Small intestine (tissue), 7 donors: ENCODE results near the gene KANK4. TPM values are rescaled to one million over a fixed set of nuclear protein-coding genes. Genes with fewer than 3 reads are reported as not detected.

Experiments used
- DNase-seq, 2 donors: peaks; one replicate each; pipeline versions ENCODE4 v3.0.0 to v3.0.0-alpha.2; 2013
- FAIRE-seq: peaks from 2 replicates; lab custom pipeline; 2012; peaks lifted over from hg19 to GRCh38; lab: Jason Lieb, UNC
- H3K27ac ChIP-seq, 3 donors: one replicate each; pipeline ENCODE4 v1.5.1; 2013; ENCODE audit warnings: low read length in 2 of 3, mild to moderate bottlenecking in 2 of 3, control low read depth in 1 of 3, inconsistent platforms in 1 of 3, low read depth in 1 of 3, moderate library complexity in 1 of 3
- H3K27me3 ChIP-seq, 3 donors: one replicate each; pipeline ENCODE4 v1.6.1; 2013; ENCODE audit warnings: low read length in 3 of 3, inconsistent platforms in 1 of 3; ENCODE audit not compliant: control insufficient read depth in 3 of 3, insufficient read depth in 3 of 3
- H3K36me3 ChIP-seq, 3 donors: one replicate each; pipeline ENCODE4 v1.6.1; 2013; ENCODE audit warnings: low read length in 3 of 3, inconsistent platforms in 1 of 3, low read depth in 1 of 3, mild to moderate bottlenecking in 1 of 3, moderate library complexity in 1 of 3; ENCODE audit not compliant: control insufficient read depth in 3 of 3, insufficient read depth in 2 of 3
- H3K4me1 ChIP-seq, 3 donors: one replicate each; pipeline ENCODE4 v1.6.1; 2013; ENCODE audit warnings: low read length in 2 of 3, inconsistent platforms in 1 of 3, low read depth in 1 of 3, mild to moderate bottlenecking in 1 of 3, moderate library complexity in 1 of 3; ENCODE audit not compliant: control insufficient read depth in 3 of 3, insufficient read depth in 2 of 3
- H3K4me3 ChIP-seq, 3 donors: one replicate each; pipeline ENCODE4 v1.5.1; 2013; ENCODE audit warnings: low read length in 3 of 3, control low read depth in 1 of 3, inconsistent platforms in 1 of 3, low read depth in 1 of 3, mild to moderate bottlenecking in 1 of 3, moderate library complexity in 1 of 3
- H3K9me3 ChIP-seq, 2 donors: one replicate each; pipeline ENCODE4 v1.6.1; 2013; ENCODE audit warnings: low read depth in 1 of 2, low read length in 1 of 2; ENCODE audit not compliant: control insufficient read depth in 2 of 2, insufficient read depth in 1 of 2
- WGBS, 3 donors: extraction: QIAGEN DNeasy Blood & Tissue Kit; methylation state at CpG; one replicate each; pipeline ENCODE4 v1.1.7; 2013; 5-methylcytosine and 5-hydroxymethylcytosine counted together
- polyA plus RNA-seq, 4 donors: library from polyadenylated mRNA; stranded (reverse) in 3 of 4; unstranded in 1 of 4; fragments of 200-250 nt in 3 of 4; fragments of 120-200 nt in 1 of 4; gene quantifications; one replicate each; pipeline versions ENCODE4 v1.2.1 to v1.2.3, GENCODE V29; 2013
- donor health status: healthy with polysubstance abuse.
- donor health status: control.
- donor health status: control.
- donor health status: Bipolar disorder and iron deficiency.
- donor health status: healthy.

KANK4 gene
- polyA plus RNA-seq, 4 donors: 0.43 to 1.4 TPM; not detected in 2

- H3K27me3 ChIP-seq: no peaks in the 10 kb centered on the region
- no peak overlapping the region for H3K4me3 ChIP-seq
- no peaks in the 10 kb centered on the region for H3K4me1 ChIP-seq
- FAIRE-seq (no peak), DNase-seq (no peak)
- WGBS, 3 donors: 86 to 94% (median 87%) methylated on average over 5 of the region's 5 CpGs
- no peaks in the 10 kb centered on the region for H3K9me3 ChIP-seq
- H3K36me3 ChIP-seq: no peaks in the 10 kb centered on the region
- no peak overlapping the region for H3K27ac ChIP-seq
These were observed 24.7 kb upstream of the KANK4 start for GRCh38 chr1:62343911-62344310.

- H3K27ac ChIP-seq: no peak overlapping the region
- no peaks in the 10 kb centered on the region for H3K27me3 ChIP-seq
- no peaks in the 10 kb centered on the region for H3K9me3 ChIP-seq
- FAIRE-seq (no peak), DNase-seq (no peak)
- no peaks in the 10 kb centered on the region for H3K4me1 ChIP-seq
- H3K36me3 ChIP-seq: no peaks in the 10 kb centered on the region
- no peak overlapping the region for H3K4me3 ChIP-seq
- WGBS, 3 donors: 77 to 88% (median 85%) methylated on average over 3 of the region's 3 CpGs
These were observed 23.0 kb upstream of the KANK4 start for GRCh38 chr1:62342270-62342669.

- Histone ChIP-seq H3K27me3 (no peaks in the 10 kb centered on the region), H3K36me3 (no peaks in the 10 kb centered on the region), H3K9me3 (no peaks in the 10 kb centered on the region), H3K4me3 (no peak overlapping the region), H3K4me1 (no peaks in the 10 kb centered on the region), H3K27ac (no peak overlapping the region)
- DNase-seq (no peak), FAIRE-seq (no peak)
- WGBS, 3 donors: 67 to 89% (median 89%) methylated on average over 4 of the region's 4 CpGs
These were observed 22.4 kb upstream of the KANK4 start for GRCh38 chr1:62341615-62342014.

GRCh38 chr1:62341089-62341488 is 21.9 kb upstream of the KANK4 start:
- no peak overlapping the region for H3K4me3 ChIP-seq
- no peaks in the 10 kb centered on the region for H3K27me3 ChIP-seq
- H3K9me3 ChIP-seq: no peaks in the 10 kb centered on the region
- 83 to 91% (median 87%) methylated on average over 3 of the region's 3 CpGs for WGBS, 3 donors
- no peak for DNase-seq
- no peaks in the 10 kb centered on the region for H3K36me3 ChIP-seq
- H3K27ac ChIP-seq: no peak overlapping the region
- FAIRE-seq: no peak
- no peaks in the 10 kb centered on the region for H3K4me1 ChIP-seq

- Histone ChIP-seq H3K4me3 (no peak overlapping the region), H3K36me3 (no peaks in the 10 kb centered on the region), H3K27me3 (no peaks in the 10 kb centered on the region), H3K27ac (peak overlapping the region in 1 of 3 donors; percentile 38), H3K4me1 (no peaks in the 10 kb centered on the region), H3K9me3 (no peaks in the 10 kb centered on the region)
- DNase-seq (no peak), FAIRE-seq (no peak)
- 61 to 68% (median 66%) methylated on average over 20 to 21 of the region's 21 CpGs for WGBS, 3 donors
These were observed 18.7 kb upstream of the KANK4 start for GRCh38 chr1:62337706-62338631.

- H3K27ac ChIP-seq: peak overlapping the region in 1 of 3 donors; percentile 38
- FAIRE-seq: no peak
- WGBS, 3 donors: 68 to 84% (median 70%) methylated on average over 10 of the region's 10 CpGs
These were observed 17.9 kb upstream of the KANK4 start for GRCh38 chr1:62336995-62337705.

GRCh38 chr1:62336638-62336994 is 17.4 kb upstream of the KANK4 start:
- no peak for DNase-seq
- Histone ChIP-seq H3K27ac (no peak overlapping the region), H3K4me3 (no peak overlapping the region), H3K9me3 (no peaks in the 10 kb centered on the region), H3K36me3 (no peaks in the 10 kb centered on the region), H3K27me3 (no peaks in the 10 kb centered on the region), H3K4me1 (no peaks in the 10 kb centered on the region)
- WGBS, 3 donors: 72 to 82% (median 80%) methylated on average over 8 of the region's 8 CpGs
- no peak for FAIRE-seq

More at GRCh38 chr1:62336995-62337705, 17.9 kb upstream of the KANK4 start:
- Histone ChIP-seq H3K27me3 (no peaks in the 10 kb centered on the region), H3K9me3 (no peaks in the 10 kb centered on the region), H3K4me3 (no peak overlapping the region), H3K4me1 (no peaks in the 10 kb centered on the region), H3K36me3 (no peaks in the 10 kb centered on the region)
- no peak for DNase-seq

GRCh38 chr1:62335656-62336055 is 16.4 kb upstream of the KANK4 start:
- 44 to 51% (median 47%) methylated on average over 3 of the region's 3 CpGs for WGBS, 3 donors
- Histone ChIP-seq H3K27me3 (no peaks in the 10 kb centered on the region), H3K4me1 (no peaks in the 10 kb centered on the region), H3K36me3 (no peaks in the 10 kb centered on the region), H3K4me3 (no peak overlapping the region), H3K27ac (no peak overlapping the region), H3K9me3 (no peaks in the 10 kb centered on the region)
- FAIRE-seq (no peak), DNase-seq (no peak)
